Lower lobe of right lung (tissue), 2 donors: Measurements from ENCODE around the gene PLEKHG4B. TPM values are rescaled to one million over a fixed set of nuclear protein-coding genes. Genes with fewer than 3 reads are reported as not detected.

Experiments
- ATAC-seq, 2 donors: fragments of 200-7000 bp; cut with Tn5 transposase; one replicate each; pipeline ENCODE4 v1.9.1; 2020 to 2022; ENCODE audit warnings: mild to moderate bottlenecking in 2 of 2, moderate library complexity in 2 of 2
- DNase-seq: peaks from one replicate; pipeline ENCODE4 v3.0.0-alpha.2; 2020
- H3K27ac ChIP-seq: fragments of 200-600 bp; one replicate; pipeline ENCODE4 v1.8.0; 2022
- H3K27me3 ChIP-seq: fragments of 200-600 bp; one replicate; pipeline ENCODE4 v1.8.0; 2022; ENCODE audit warnings: low read depth
- H3K36me3 ChIP-seq: fragments of 200-600 bp; one replicate; pipeline ENCODE4 v1.8.0; 2022; ENCODE audit warnings: mild to moderate bottlenecking
- H3K4me1 ChIP-seq: fragments of 200-600 bp; one replicate; pipeline ENCODE4 v1.8.0; 2022
- H3K4me3 ChIP-seq: fragments of 200-600 bp; one replicate; pipeline ENCODE4 v1.8.0; 2022; ENCODE audit warnings: mild to moderate bottlenecking
- H3K9me3 ChIP-seq: fragments of 200-600 bp; one replicate; pipeline ENCODE4 v1.8.0; 2022
- CTCF ChIP-seq: fragments of 200-600 bp; IDR thresholded peaks from one replicate; pipeline ENCODE4 v1.8.0; 2022; ENCODE audit warnings: antibody characterized with exemption, mild to moderate bottlenecking
- intact Hi-C: fragments of 100-400 bp; cut with DNase I; formaldehyde crosslinking; loops from one replicate; pipeline ENCODE4 v1.11.0; 2022
- total RNA-seq: library from RNA; stranded (reverse); fragmentation: NEBNext Ultra II Directional; extraction: Animal tissue kit (Norgen Biotek cat#: 25700); gene quantifications from one replicate; pipeline ENCODE4 v1.2.1, GENCODE V29; 2021
- donor health status: DM: no; HTN: yes; CAD: no; lungs with severe emphysema.

The PLEKHG4B gene
- total RNA-seq, 1 donor from 2014 or later, result 2.7 TPM

- H3K27me3 ChIP-seq, result no peaks in the 10 kb centered on the region
- no peak for DNase-seq
- TF ChIP-seq CTCF, result no peak
- no peaks in the 10 kb centered on the region for H3K9me3 ChIP-seq
- no peaks in the 10 kb centered on the region for H3K36me3 ChIP-seq
- H3K4me3 ChIP-seq, result no peak overlapping the region
- H3K27ac ChIP-seq, result no peak overlapping the region
- no peak for ATAC-seq
- no peaks in the 10 kb centered on the region for H3K4me1 ChIP-seq
- intact Hi-C loops, result no loop called here
Measured at GRCh38 chr5:153256-153655, 61.3 kb downstream of the PLEKHG4B start.

DNA sequence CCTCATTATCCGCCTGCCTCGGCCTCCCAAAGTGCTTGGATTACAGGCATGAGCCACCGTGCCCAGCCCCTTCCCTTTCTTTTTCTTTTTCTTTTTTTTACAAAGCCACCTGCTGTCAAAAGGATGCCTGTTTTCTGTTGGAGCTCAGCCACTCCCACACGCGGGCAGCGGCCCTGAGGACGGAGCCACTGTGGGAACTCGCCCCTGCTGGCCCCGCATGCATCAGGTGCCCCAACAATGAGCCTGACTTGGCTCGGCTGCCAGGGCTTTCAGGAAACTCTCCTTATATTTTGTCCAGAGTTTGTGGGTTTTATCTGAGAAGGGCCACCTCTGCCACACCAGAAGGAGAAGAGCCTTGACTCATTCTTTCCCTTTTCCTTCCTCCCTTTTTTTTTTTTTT is 62.3 kb downstream of the PLEKHG4B start:
- H3K27me3 ChIP-seq, result no peaks in the 10 kb centered on the region
- TF ChIP-seq CTCF, result no peak
- H3K4me1 ChIP-seq, result no peaks in the 10 kb centered on the region
- intact Hi-C loops, result no loop called here
- H3K9me3 ChIP-seq, result no peaks in the 10 kb centered on the region
- DNase-seq, result no peak
- no peak overlapping the region for H3K27ac ChIP-seq
- H3K4me3 ChIP-seq, result no peak overlapping the region
- no peaks in the 10 kb centered on the region for H3K36me3 ChIP-seq
- ATAC-seq, result no peak

- Histone ChIP-seq H3K9me3 (no peaks in the 10 kb centered on the region), H3K4me3 (no peak overlapping the region), H3K36me3 (no peaks in the 10 kb centered on the region), H3K4me1 (no peaks in the 10 kb centered on the region), H3K27me3 (no peaks in the 10 kb centered on the region), H3K27ac (no peak overlapping the region)
- TF ChIP-seq CTCF, result no peak
- intact Hi-C loops, result no loop called here
- DNase-seq (no peak), ATAC-seq (no peak)
Measured at GRCh38 chr5:154826-155225, 62.9 kb downstream of the PLEKHG4B start.

- ATAC-seq, result no peak
- Histone ChIP-seq H3K4me3 (no peak overlapping the region), H3K9me3 (no peaks in the 10 kb centered on the region), H3K27me3 (no peaks in the 10 kb centered on the region), H3K27ac (no peak overlapping the region), H3K4me1 (no peaks in the 10 kb centered on the region), H3K36me3 (no peaks in the 10 kb centered on the region)
- DNase-seq, result no peak
- TF ChIP-seq CTCF, result no peak
- intact Hi-C loops, result no loop called here
Measured at GRCh38 chr5:155651-156410, 63.9 kb downstream of the PLEKHG4B start.

DNA sequence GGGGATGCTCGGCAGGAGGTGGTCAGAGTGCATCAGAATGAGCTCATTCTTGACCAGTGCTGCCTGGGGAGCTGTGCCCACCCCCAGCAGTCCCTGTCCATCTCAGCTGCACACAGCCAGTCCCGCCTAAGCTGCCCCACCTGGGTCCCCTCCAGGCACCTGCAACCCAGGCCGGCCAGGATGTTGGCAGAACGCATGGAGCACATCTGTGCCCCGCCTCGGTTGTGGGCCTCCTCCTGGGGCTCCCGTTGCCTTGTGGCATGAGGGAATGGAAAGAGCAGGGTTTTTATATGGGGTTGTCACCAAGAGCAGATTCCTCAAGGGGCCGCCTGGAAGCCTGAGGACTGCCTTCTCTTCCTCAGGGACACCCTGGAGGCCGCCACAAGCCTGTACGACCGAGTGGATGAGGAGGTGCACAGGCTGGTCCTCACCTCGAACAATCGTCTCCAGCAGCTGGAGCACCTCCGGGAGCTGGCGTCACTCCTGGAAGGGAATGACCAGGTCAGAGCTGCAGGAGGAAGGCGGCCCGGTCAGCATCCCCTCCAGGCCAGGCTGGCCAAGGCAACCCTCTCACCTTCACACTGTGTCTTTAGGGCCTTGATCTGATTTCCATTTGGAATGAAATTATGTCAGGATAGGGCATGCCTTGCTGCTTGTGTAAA is 64.6 kb downstream of the PLEKHG4B start:
- Histone ChIP-seq H3K27ac (no peak overlapping the region), H3K4me3 (no peak overlapping the region), H3K36me3 (no peaks in the 10 kb centered on the region), H3K9me3 (no peaks in the 10 kb centered on the region), H3K27me3 (no peaks in the 10 kb centered on the region), H3K4me1 (no peaks in the 10 kb centered on the region)
- DNase-seq, result no peak
- intact Hi-C loops, result no loop called here
- no peak for ATAC-seq
- TF ChIP-seq CTCF, result no peak
